Activated CD8-positive, alpha-beta memory T cell treated with anti-CD3 and anti-CD28 coated beads for 24 hours (primary cell): ENCODE results near the gene ATP8B3.
"Not testable (repeated sequence)": the region's sequence is repeated elsewhere in the genome, so short reads cannot be mapped to it uniquely, and the experiment has no call there.

Source experiments
- DNase-seq: peaks from one replicate; pipeline ENCODE4 v3.0.0-alpha.2; 2020

ATP8B3 gene

GRCh38 chr19:1768248-1768647 is 43.8 kb downstream of the ATP8B3 start:
- DNase-seq, result no peak

GRCh38 chr19:1767464-1767933 is 44.6 kb downstream of the ATP8B3 start:
- DNase-seq, result peak; percentile 89

GRCh38 chr19:1766800-1767352 is 45.2 kb downstream of the ATP8B3 start:
- DNase-seq, result no peak

GRCh38 chr19:1765904-1766799 is 45.9 kb downstream of the ATP8B3 start:
- DNase-seq, result no peak

GRCh38 chr19:1765232-1765903 is 46.7 kb downstream of the ATP8B3 start:
- DNase-seq, result no peak

- DNase-seq, result no peak
Observed at GRCh38 chr19:1764729-1765128, 47.3 kb downstream of the ATP8B3 start.

- no peak for DNase-seq
Observed at GRCh38 chr19:1763648-1764639, 48.1 kb downstream of the ATP8B3 start.

GRCh38 chr19:1762243-1763117 is 49.6 kb downstream of the ATP8B3 start:
- no peak for DNase-seq

- no peak for DNase-seq
Observed at GRCh38 chr19:1761528-1762242, 50.4 kb downstream of the ATP8B3 start.

GRCh38 chr19:1760786-1761527 is 51.1 kb downstream of the ATP8B3 start:
- not testable (repeated sequence) for DNase-seq

- DNase-seq, result no peak
Observed at GRCh38 chr19:1760020-1760419, 52.1 kb downstream of the ATP8B3 start.

GRCh38 chr19:1758959-1759903 is 52.8 kb downstream of the ATP8B3 start:
- no peak for DNase-seq

- no peak for DNase-seq
Observed at GRCh38 chr19:1758231-1758577, 53.9 kb downstream of the ATP8B3 start.

- DNase-seq, result no peak
Observed at GRCh38 chr19:1757468-1758230, 54.4 kb downstream of the ATP8B3 start.

- no peak for DNase-seq
Observed at GRCh38 chr19:1756705-1757465, 55.2 kb downstream of the ATP8B3 start.

- DNase-seq, result no peak
Observed at GRCh38 chr19:1756264-1756663, 55.8 kb downstream of the ATP8B3 start.

- no peak for DNase-seq
Observed at GRCh38 chr19:1755467-1756171, 56.5 kb downstream of the ATP8B3 start.
